ENCODE data around the gene SLC25A1. TPM values are rescaled to one million over a fixed set of nuclear protein-coding genes. Genes with fewer than 3 reads are reported as not detected.

SLC25A1 gene
- total and polyA plus RNA-seq, 2 experiments from 2014 or later, result 141 to 242 TPM

DNA sequence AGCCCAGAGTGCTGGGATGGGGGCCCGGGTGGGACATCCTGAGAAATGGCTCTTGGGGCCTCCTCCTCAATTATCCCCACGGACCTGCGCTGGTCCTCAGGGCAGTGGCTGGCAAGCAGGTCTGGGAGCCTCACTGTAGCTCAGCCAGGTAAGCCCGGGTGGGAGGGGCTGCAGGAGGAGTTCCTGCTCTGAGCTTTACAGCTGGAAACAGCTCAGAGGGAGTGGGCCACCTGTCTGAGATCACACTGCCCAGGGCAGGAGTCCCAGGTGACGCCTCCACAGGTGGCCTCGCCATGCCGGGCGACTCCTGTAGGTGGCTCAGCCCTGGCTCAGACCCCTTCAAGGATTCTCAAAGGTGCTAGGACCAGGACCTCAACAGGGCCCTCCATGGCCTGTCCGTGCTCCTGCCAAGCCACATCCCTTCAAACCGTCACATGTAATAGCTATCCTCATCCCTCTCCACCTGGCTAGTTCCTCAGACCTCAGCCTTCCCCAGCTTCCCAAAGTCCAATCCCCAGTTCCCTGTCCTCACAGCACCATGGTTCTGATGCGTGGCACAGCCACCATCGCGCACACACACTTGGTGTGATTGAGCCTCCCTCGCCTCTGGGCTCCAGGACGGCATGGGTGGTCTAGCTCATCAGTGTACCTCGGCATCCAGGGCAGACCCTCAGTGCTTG, 51.1 kb downstream of the SLC25A1 start:
- H3K4me1 Mint-ChIP-seq, result peaks cover 19% of the 10 kb centered on the region
- no peak for DNase-seq (ENCODE audit: low spot score)
- no peaks in the 10 kb centered on the region for H3K79me2 ChIP-seq (replicated peaks; ENCODE audit: insufficient read depth)
- H3K36me3 Mint-ChIP-seq (ENCODE audit: low read depth), result peaks cover 7% of the 10 kb centered on the region; the same call in 2 of the 3 replicates
- no peak for TF ChIP-seq NANOG (IDR thresholded peaks at IDR 0.05; ENCODE audit: borderline replicate concordance)
- TF ChIP-seq, protein P1, sequence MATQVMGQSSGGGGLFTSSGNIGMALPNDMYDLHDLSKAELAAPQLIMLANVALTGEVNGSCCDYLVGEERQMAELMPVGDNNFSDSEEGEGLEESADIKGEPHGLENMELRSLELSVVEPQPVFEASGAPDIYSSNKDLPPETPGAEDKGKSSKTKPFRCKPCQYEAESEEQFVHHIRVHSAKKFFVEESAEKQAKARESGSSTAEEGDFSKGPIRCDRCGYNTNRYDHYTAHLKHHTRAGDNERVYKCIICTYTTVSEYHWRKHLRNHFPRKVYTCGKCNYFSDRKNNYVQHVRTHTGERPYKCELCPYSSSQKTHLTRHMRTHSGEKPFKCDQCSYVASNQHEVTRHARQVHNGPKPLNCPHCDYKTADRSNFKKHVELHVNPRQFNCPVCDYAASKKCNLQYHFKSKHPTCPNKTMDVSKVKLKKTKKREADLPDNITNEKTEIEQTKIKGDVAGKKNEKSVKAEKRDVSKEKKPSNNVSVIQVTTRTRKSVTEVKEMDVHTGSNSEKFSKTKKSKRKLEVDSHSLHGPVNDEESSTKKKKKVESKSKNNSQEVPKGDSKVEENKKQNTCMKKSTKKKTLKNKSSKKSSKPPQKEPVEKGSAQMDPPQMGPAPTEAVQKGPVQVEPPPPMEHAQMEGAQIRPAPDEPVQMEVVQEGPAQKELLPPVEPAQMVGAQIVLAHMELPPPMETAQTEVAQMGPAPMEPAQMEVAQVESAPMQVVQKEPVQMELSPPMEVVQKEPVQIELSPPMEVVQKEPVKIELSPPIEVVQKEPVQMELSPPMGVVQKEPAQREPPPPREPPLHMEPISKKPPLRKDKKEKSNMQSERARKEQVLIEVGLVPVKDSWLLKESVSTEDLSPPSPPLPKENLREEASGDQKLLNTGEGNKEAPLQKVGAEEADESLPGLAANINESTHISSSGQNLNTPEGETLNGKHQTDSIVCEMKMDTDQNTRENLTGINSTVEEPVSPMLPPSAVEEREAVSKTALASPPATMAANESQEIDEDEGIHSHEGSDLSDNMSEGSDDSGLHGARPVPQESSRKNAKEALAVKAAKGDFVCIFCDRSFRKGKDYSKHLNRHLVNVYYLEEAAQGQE (IDR thresholded peaks at IDR 0.05; ENCODE audit: unreplicated experiment), result no peak
- TF ChIP-seq JUNB (IDR thresholded peaks at IDR 0.05; ENCODE audit: unreplicated experiment), result no peak
- TF ChIP-seq, protein P2, sequence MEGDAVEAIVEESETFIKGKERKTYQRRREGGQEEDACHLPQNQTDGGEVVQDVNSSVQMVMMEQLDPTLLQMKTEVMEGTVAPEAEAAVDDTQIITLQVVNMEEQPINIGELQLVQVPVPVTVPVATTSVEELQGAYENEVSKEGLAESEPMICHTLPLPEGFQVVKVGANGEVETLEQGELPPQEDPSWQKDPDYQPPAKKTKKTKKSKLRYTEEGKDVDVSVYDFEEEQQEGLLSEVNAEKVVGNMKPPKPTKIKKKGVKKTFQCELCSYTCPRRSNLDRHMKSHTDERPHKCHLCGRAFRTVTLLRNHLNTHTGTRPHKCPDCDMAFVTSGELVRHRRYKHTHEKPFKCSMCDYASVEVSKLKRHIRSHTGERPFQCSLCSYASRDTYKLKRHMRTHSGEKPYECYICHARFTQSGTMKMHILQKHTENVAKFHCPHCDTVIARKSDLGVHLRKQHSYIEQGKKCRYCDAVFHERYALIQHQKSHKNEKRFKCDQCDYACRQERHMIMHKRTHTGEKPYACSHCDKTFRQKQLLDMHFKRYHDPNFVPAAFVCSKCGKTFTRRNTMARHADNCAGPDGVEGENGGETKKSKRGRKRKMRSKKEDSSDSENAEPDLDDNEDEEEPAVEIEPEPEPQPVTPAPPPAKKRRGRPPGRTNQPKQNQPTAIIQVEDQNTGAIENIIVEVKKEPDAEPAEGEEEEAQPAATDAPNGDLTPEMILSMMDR (conservative IDR thresholded peaks at IDR 0.05; ENCODE audit: low read depth in 2 of 2), result no peak
- no peak for TF ChIP-seq EZH2phosphoT487 (IDR thresholded peaks at IDR 0.05; ENCODE audit: unreplicated experiment)
- TF ChIP-seq STAT1 (IDR thresholded peaks at IDR 0.05; ENCODE audit: unreplicated experiment), result no peak
- TF ChIP-seq, protein P3, sequence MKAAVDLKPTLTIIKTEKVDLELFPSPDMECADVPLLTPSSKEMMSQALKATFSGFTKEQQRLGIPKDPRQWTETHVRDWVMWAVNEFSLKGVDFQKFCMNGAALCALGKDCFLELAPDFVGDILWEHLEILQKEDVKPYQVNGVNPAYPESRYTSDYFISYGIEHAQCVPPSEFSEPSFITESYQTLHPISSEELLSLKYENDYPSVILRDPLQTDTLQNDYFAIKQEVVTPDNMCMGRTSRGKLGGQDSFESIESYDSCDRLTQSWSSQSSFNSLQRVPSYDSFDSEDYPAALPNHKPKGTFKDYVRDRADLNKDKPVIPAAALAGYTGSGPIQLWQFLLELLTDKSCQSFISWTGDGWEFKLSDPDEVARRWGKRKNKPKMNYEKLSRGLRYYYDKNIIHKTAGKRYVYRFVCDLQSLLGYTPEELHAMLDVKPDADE (IDR thresholded peaks at IDR 0.05), result no peak
- TF ChIP-seq, protein P4, sequence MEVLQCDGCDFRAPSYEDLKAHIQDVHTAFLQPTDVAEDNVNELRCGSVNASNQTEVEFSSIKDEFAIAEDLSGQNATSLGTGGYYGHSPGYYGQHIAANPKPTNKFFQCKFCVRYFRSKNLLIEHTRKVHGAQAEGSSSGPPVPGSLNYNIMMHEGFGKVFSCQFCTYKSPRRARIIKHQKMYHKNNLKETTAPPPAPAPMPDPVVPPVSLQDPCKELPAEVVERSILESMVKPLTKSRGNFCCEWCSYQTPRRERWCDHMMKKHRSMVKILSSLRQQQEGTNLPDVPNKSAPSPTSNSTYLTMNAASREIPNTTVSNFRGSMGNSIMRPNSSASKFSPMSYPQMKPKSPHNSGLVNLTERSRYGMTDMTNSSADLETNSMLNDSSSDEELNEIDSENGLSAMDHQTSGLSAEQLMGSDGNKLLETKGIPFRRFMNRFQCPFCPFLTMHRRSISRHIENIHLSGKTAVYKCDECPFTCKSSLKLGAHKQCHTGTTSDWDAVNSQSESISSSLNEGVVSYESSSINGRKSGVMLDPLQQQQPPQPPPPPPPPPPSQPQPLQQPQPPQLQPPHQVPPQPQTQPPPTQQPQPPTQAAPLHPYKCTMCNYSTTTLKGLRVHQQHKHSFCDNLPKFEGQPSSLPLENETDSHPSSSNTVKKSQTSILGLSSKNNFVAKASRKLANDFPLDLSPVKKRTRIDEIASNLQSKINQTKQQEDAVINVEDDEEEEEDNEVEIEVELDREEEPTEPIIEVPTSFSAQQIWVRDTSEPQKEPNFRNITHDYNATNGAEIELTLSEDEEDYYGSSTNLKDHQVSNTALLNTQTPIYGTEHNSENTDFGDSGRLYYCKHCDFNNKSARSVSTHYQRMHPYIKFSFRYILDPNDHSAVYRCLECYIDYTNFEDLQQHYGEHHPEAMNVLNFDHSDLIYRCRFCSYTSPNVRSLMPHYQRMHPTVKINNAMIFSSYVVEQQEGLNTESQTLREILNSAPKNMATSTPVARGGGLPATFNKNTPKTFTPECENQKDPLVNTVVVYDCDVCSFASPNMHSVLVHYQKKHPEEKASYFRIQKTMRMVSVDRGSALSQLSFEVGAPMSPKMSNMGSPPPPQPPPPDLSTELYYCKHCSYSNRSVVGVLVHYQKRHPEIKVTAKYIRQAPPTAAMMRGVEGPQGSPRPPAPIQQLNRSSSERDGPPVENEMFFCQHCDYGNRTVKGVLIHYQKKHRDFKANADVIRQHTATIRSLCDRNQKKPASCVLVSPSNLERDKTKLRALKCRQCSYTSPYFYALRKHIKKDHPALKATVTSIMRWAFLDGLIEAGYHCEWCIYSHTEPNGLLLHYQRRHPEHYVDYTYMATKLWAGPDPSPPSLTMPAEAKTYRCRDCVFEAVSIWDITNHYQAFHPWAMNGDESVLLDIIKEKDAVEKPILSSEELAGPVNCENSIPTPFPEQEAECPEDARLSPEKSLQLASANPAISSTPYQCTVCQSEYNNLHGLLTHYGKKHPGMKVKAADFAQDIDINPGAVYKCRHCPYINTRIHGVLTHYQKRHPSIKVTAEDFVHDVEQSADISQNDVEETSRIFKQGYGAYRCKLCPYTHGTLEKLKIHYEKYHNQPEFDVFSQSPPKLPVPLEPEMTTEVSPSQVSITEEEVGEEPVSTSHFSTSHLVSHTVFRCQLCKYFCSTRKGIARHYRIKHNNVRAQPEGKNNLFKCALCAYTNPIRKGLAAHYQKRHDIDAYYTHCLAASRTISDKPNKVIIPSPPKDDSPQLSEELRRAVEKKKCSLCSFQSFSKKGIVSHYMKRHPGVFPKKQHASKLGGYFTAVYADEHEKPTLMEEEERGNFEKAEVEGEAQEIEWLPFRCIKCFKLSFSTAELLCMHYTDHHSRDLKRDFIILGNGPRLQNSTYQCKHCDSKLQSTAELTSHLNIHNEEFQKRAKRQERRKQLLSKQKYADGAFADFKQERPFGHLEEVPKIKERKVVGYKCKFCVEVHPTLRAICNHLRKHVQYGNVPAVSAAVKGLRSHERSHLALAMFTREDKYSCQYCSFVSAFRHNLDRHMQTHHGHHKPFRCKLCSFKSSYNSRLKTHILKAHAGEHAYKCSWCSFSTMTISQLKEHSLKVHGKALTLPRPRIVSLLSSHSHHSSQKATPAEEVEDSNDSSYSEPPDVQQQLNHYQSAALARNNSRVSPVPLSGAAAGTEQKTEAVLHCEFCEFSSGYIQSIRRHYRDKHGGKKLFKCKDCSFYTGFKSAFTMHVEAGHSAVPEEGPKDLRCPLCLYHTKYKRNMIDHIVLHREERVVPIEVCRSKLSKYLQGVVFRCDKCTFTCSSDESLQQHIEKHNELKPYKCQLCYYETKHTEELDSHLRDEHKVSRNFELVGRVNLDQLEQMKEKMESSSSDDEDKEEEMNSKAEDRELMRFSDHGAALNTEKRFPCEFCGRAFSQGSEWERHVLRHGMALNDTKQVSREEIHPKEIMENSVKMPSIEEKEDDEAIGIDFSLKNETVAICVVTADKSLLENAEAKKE (CRISPR knock-in tag; IDR thresholded peaks at IDR 0.05), result no peak
- TF ChIP-seq EZH2 (IDR thresholded peaks at IDR 0.05; ENCODE audit: low read depth, unreplicated experiment), result no peak
- no peak for TF ChIP-seq ZNF114 (CRISPR knock-in tag; IDR thresholded peaks at IDR 0.05)
- TF ChIP-seq POLR2AphosphoS5 (IDR thresholded peaks at IDR 0.05; ENCODE audit: low read depth), result no peak
- TF ChIP-seq ZNF331 (CRISPR knock-in tag; IDR thresholded peaks at IDR 0.05; ENCODE audit: low read depth), result no peak
- TF ChIP-seq CREB1 (CRISPR knock-in tag; IDR thresholded peaks at IDR 0.05; ENCODE audit: low read depth), result no peak
- H3K4me1 ChIP-seq (ENCODE audit: insufficient read depth), result peaks cover 8% of the 10 kb centered on the region; the same call in 1 of the 2 replicates
- H3F3A ChIP-seq (replicated peaks; ENCODE audit: low read depth), result no peaks in the 10 kb centered on the region; the same call in 1 of the 2 replicates
- peaks cover 22% of the 10 kb centered on the region for H3K27me3 Mint-ChIP-seq (ENCODE audit: insufficient read depth, low read depth, poor library complexity)
- no peaks in the 10 kb centered on the region for H3K27me3 ChIP-seq (ENCODE audit: insufficient read depth)
- no peaks in the 10 kb centered on the region for H3K9me3 Mint-ChIP-seq
- no peak for ATAC-seq
- no peak overlapping the region for H2AFZ ChIP-seq
- no peaks in the 10 kb centered on the region for H4K20me1 ChIP-seq (replicated peaks; ENCODE audit: insufficient read depth)
- H3K4me3 ChIP-seq, result no peak overlapping the region
- no peak overlapping the region for H3K27ac Mint-ChIP-seq
- H3K27ac ChIP-seq (ENCODE audit: low read depth), result no peak overlapping the region
- H3K4me2 ChIP-seq, result no peak overlapping the region
- no peaks in the 10 kb centered on the region for H3K36me3 ChIP-seq (ENCODE audit: insufficient read depth)
- no peaks in the 10 kb centered on the region for H3K9me2 ChIP-seq (ENCODE audit: insufficient read depth)
- no peak overlapping the region; the same call in 2 of the 3 replicates for H3K4me3 Mint-ChIP-seq

All from GM23338 (cell line).